HG03097 (cell line): ENCODE results near the gene UFD1.

ENCODE experiments used
- ATAC-seq: cut with Tn5 transposase; IDR thresholded peaks from one replicate; pipeline ENCODE4 v1.9.1; 2021; ENCODE audit not compliant: unreplicated experiment, low FRiP score

The UFD1 gene

GRCh38 chr22:19431649-19432132, 47.3 kb downstream of the UFD1 start, which contains the start of gene HIRA:
TSS of gene HIRA (minus strand) at chr22:19431733. CDS start at chr22:19431476, 257 bp downstream.
- ATAC-seq: peak; percentile 38

- peak; percentile 5 for ATAC-seq
Observed at GRCh38 chr22:19430890-19431541, 48.0 kb downstream of the UFD1 start.

GRCh38 chr22:19429950-19430889, 48.8 kb downstream of the UFD1 start:
- no peak for ATAC-seq

GRCh38 chr22:19424186-19424500, 54.9 kb downstream of the UFD1 start:
- ATAC-seq: no peak

GRCh38 chr22:19422440-19423301, 56.3 kb downstream of the UFD1 start:
- no peak for ATAC-seq

GRCh38 chr22:19420321-19420720, 58.7 kb downstream of the UFD1 start:
- no peak for ATAC-seq

GRCh38 chr22:19419464-19420178, 59.4 kb downstream of the UFD1 start:
- no peak for ATAC-seq

GRCh38 chr22:19419086-19419463, 59.9 kb downstream of the UFD1 start:
- no peak for ATAC-seq

- ATAC-seq: no peak
Observed at GRCh38 chr22:19412923-19413322, 66.1 kb downstream of the UFD1 start.

GRCh38 chr22:19412478-19412877, 66.5 kb downstream of the UFD1 start:
- ATAC-seq: no peak

GRCh38 chr22:19411690-19412045, 67.3 kb downstream of the UFD1 start:
- no peak for ATAC-seq

GRCh38 chr22:19410941-19411689, 67.9 kb downstream of the UFD1 start:
- no peak for ATAC-seq

GRCh38 chr22:19407649-19408606, 71.1 kb downstream of the UFD1 start:
- ATAC-seq: no peak

GRCh38 chr22:19406846-19407245, 72.1 kb downstream of the UFD1 start:
- no peak for ATAC-seq

- no peak for ATAC-seq
Observed at GRCh38 chr22:19406281-19406811, 72.6 kb downstream of the UFD1 start.

GRCh38 chr22:19405652-19406051, 73.3 kb downstream of the UFD1 start:
- ATAC-seq: no peak

- no peak for ATAC-seq
Observed at GRCh38 chr22:19405133-19405532, 73.9 kb downstream of the UFD1 start.

- ATAC-seq: no peak
Observed at GRCh38 chr22:19404676-19405075, 74.3 kb downstream of the UFD1 start.
